ENCODE results near the gene ANAPC4. TPM values are rescaled to one million over a fixed set of nuclear protein-coding genes. Genes with fewer than 3 reads are reported as not detected.

ANAPC4 gene
- total RNA-seq, 1 donor from 2014 or later: 15.0 TPM

- no peak for TF ChIP-seq CTCF (IDR thresholded peaks at IDR 0.05; ENCODE audit: insufficient read depth, low read length, severe bottlenecking)
- FAIRE-seq (no peak), DNase-seq (ENCODE audit: low read depth) (no peak)
- Histone ChIP-seq H3K36me3 (ENCODE audit: control insufficient read depth, insufficient read depth, low read length) (peaks cover 2% of the 10 kb centered on the region), H3K27me3 (ENCODE audit: control insufficient read depth, insufficient read depth, low read length) (no peaks in the 10 kb centered on the region), H3K4me3 (ENCODE audit: low read depth, low read length) (no peak overlapping the region)
These were observed 40.0 kb downstream of the ANAPC4 start for GRCh38 chr4:25417014-25417413.

- Histone ChIP-seq H3K4me3 (ENCODE audit: low read depth, low read length) (no peak overlapping the region), H3K27me3 (ENCODE audit: control insufficient read depth, insufficient read depth, low read length) (no peaks in the 10 kb centered on the region), H3K36me3 (ENCODE audit: control insufficient read depth, insufficient read depth, low read length) (peaks cover 2% of the 10 kb centered on the region)
- DNase-seq (ENCODE audit: low read depth) (no peak), FAIRE-seq (no peak)
- no peak for TF ChIP-seq CTCF (IDR thresholded peaks at IDR 0.05; ENCODE audit: insufficient read depth, low read length, severe bottlenecking)
These were observed 43.9 kb downstream of the ANAPC4 start for GRCh38 chr4:25420931-25421330.

GRCh38 chr4:25421816-25422525, 44.9 kb downstream of the ANAPC4 start:
- no peak for TF ChIP-seq CTCF (IDR thresholded peaks at IDR 0.05; ENCODE audit: insufficient read depth, low read length, severe bottlenecking)
- H3K4me3 ChIP-seq (ENCODE audit: low read depth, low read length): no peak overlapping the region
- DNase-seq (ENCODE audit: low read depth) (no peak), FAIRE-seq (no peak)
- no peaks in the 10 kb centered on the region for H3K27me3 ChIP-seq (ENCODE audit: control insufficient read depth, insufficient read depth, low read length)
- peaks cover 2% of the 10 kb centered on the region for H3K36me3 ChIP-seq (ENCODE audit: control insufficient read depth, insufficient read depth, low read length)

GRCh38 chr4:25423548-25423947, 46.5 kb downstream of the ANAPC4 start:
- H3K4me3 ChIP-seq (ENCODE audit: low read depth, low read length): no peak overlapping the region
- no peak for DNase-seq (ENCODE audit: low read depth)
- FAIRE-seq: no peak
- no peak for TF ChIP-seq CTCF (IDR thresholded peaks at IDR 0.05; ENCODE audit: insufficient read depth, low read length, severe bottlenecking)
- H3K27me3 ChIP-seq (ENCODE audit: control insufficient read depth, insufficient read depth, low read length): no peaks in the 10 kb centered on the region
- no peaks in the 10 kb centered on the region for H3K36me3 ChIP-seq (ENCODE audit: control insufficient read depth, insufficient read depth, low read length)

GRCh38 chr4:25424539-25425228, 47.6 kb downstream of the ANAPC4 start:
- Histone ChIP-seq H3K27me3 (ENCODE audit: control insufficient read depth, insufficient read depth, low read length) (no peaks in the 10 kb centered on the region), H3K4me3 (ENCODE audit: low read depth, low read length) (no peak overlapping the region), H3K36me3 (ENCODE audit: control insufficient read depth, insufficient read depth, low read length) (no peaks in the 10 kb centered on the region)
- DNase-seq (ENCODE audit: low read depth): no peak
- FAIRE-seq: no peak
- no peak for TF ChIP-seq CTCF (IDR thresholded peaks at IDR 0.05; ENCODE audit: insufficient read depth, low read length, severe bottlenecking)
